ENCODE measurements around the gene DDA1. TPM values are rescaled to one million over a fixed set of nuclear protein-coding genes. Genes with fewer than 3 reads are reported as not detected.

The DDA1 gene
- total and polyA plus RNA-seq, 9 of the 15 experiments (the other 6 are each of a cell fraction or from before 2014, with no cell fraction given) = 1.4 to 83.8 (median 33.8) TPM

DNA sequence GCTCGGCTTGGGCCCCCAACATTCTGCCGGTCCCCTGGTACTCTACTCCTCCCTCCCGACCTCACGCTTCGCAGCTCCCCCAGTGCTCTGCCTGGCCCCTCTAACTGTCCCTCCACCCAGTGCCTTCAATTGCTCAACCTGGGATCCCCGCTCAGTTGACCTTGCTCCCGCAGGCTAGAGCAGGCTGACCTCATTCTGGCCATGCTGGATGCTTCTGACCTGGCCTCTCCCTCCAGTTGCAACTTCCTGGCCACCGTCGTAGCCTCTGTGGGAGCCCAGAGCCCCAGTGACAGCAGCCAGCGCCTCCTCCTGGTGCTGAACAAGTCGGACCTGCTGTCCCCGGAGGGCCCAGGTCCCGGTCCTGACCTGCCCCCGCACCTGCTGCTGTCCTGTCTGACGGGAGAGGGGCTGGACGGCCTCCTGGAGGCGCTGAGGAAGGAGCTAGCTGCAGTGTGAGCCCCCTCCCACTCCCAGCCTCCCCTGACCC, 31.6 kb downstream of the DDA1 start:
- Histone ChIP-seq H3K9me3 (replicated peaks; ENCODE audit: control insufficient read depth, insufficient read depth, low read depth, low read length) (no peaks in the 10 kb centered on the region), H3K4me1 (replicated peaks in 1 of 2; ENCODE audit: control insufficient read depth in 2 of 2, insufficient read depth in 2 of 2, low read length in 2 of 2) (peaks cover 7 to 44% of the 10 kb centered on the region in 2 experiments; a peak in 4 of 5 replicates), H3K27ac (ENCODE audit: extremely low read depth, low read depth, low read length) (no peak overlapping the region), H3K79me2 (ENCODE audit: control insufficient read depth, insufficient read depth, low read length) (peaks cover 20% of the 10 kb centered on the region), H4K20me1 (replicated peaks; ENCODE audit: control insufficient read depth, insufficient read depth, low read length) (no peaks in the 10 kb centered on the region; the same call in 1 of the 2 replicates), H3K9me1 (ENCODE audit: control insufficient read depth, insufficient read depth, low read length) (no peaks in the 10 kb centered on the region), H3K4me2 (ENCODE audit: insufficient read depth, low read length) (no peak overlapping the region), H3K27me3 (ENCODE audit: control insufficient read depth in 2 of 2, insufficient read depth in 2 of 2, low read length in 2 of 2) (no peaks in the 10 kb centered on the region), H3K36me3 (ENCODE audit: control insufficient read depth, insufficient read depth, low read length) (peaks cover 24% of the 10 kb centered on the region; the same call in 1 of the 3 replicates), H2AFZ (ENCODE audit: low read depth, low read length) (no peak overlapping the region), H3K4me3 (no peak overlapping the region), H3K9ac (ENCODE audit: insufficient read depth in 1 of 2, low read depth in 2 of 2, low read length in 2 of 2) (peak overlapping the region in 1 of 2 experiments; percentile 39; a peak in 1 of 4 replicates)
- in situ Hi-C loops (cut with MboI) (no loop called here), intact Hi-C loops (cut with micrococcal nuclease) (no loop called here)
- ChIA-PET CTCF (ENCODE audit: low intra/inter-chr PET ratio) (no interaction called here), POLR2A (interaction anchor here (0.5 kb wide), 1 partner anchor 13 kb away, joined by 4 read pairs; no protein-coding TSS in a partner anchor)
- 69% methylated on average over 14 of the region's 17 CpGs for WGBS (ENCODE audit: insufficient coverage, low coverage, missing lambda C conversion rate)
- DNase-seq (ENCODE audit: extremely low read depth in 1 of 4, low spot score in 3 of 4) (no peak), ATAC-seq (no peak), FAIRE-seq (no peak)
- no TSS peak for BruUV-seq (replicated peaks)
- TF ChIP-seq MYNN (IDR thresholded peaks at IDR 0.05) (no peak), MYNN (CRISPR knock-in tag; IDR thresholded peaks at IDR 0.05) (no peak), JUND (IDR thresholded peaks at IDR 0.05; ENCODE audit: borderline replicate concordance, low read depth, low read length) (no peak), JUND (tag; IDR thresholded peaks at IDR 0.05; ENCODE audit: borderline replicate concordance, low read depth, low read length) (no peak), TBL1XR1 (IDR thresholded peaks at IDR 0.05; ENCODE audit: low read length in 2 of 2) (no peak), POLR2G (IDR thresholded peaks at IDR 0.05; ENCODE audit: low read depth, low read length) (peak; percentile 30; the same call in 1 of the 2 replicates), CBX2 (IDR thresholded peaks at IDR 0.05; ENCODE audit: insufficient read depth, low read length, poor library complexity, severe bottlenecking) (no peak), PTTG1 (tag; IDR thresholded peaks at IDR 0.05; ENCODE audit: low read depth) (no peak), MXI1 (IDR thresholded peaks at IDR 0.05; ENCODE audit: low read depth, low read length) (no peak)
- TF ChIP-seq, protein P1, sequence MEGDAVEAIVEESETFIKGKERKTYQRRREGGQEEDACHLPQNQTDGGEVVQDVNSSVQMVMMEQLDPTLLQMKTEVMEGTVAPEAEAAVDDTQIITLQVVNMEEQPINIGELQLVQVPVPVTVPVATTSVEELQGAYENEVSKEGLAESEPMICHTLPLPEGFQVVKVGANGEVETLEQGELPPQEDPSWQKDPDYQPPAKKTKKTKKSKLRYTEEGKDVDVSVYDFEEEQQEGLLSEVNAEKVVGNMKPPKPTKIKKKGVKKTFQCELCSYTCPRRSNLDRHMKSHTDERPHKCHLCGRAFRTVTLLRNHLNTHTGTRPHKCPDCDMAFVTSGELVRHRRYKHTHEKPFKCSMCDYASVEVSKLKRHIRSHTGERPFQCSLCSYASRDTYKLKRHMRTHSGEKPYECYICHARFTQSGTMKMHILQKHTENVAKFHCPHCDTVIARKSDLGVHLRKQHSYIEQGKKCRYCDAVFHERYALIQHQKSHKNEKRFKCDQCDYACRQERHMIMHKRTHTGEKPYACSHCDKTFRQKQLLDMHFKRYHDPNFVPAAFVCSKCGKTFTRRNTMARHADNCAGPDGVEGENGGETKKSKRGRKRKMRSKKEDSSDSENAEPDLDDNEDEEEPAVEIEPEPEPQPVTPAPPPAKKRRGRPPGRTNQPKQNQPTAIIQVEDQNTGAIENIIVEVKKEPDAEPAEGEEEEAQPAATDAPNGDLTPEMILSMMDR (IDR thresholded peaks at IDR 0.05 in 2 of 3, conservative IDR thresholded peaks at IDR 0.05 in 1 of 3; ENCODE audit: insufficient read depth in 2 of 3, low read depth in 1 of 3, low read length in 3 of 3) = peak in 1 of 3 experiments; percentile 13; a peak in 1 of 6 replicates
- TF ChIP-seq, protein P2, sequence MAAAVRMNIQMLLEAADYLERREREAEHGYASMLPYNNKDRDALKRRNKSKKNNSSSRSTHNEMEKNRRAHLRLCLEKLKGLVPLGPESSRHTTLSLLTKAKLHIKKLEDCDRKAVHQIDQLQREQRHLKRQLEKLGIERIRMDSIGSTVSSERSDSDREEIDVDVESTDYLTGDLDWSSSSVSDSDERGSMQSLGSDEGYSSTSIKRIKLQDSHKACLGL (CRISPR knock-in tag; IDR thresholded peaks at IDR 0.05; ENCODE audit: borderline replicate concordance, poor library complexity, severe bottlenecking) = no peak

All from K562 (cell line).